Esophagus (tissue), 2 donors: ENCODE measurements around the gene FER. TPM values are rescaled to one million over a fixed set of nuclear protein-coding genes. Genes with fewer than 3 reads are reported as not detected.

ENCODE experiments used
- H3K27ac ChIP-seq, 2 donors: one replicate each; pipeline ENCODE4 v1.5.1; 2013; ENCODE audit warnings: low read depth in 2 of 2, mild to moderate bottlenecking in 2 of 2, inconsistent platforms in 1 of 2, low read length in 1 of 2, moderate library complexity in 1 of 2
- H3K27me3 ChIP-seq, 2 donors: one replicate each; pipeline ENCODE4 v1.6.1; 2013; ENCODE audit warnings: low read length in 2 of 2, control low read depth in 1 of 2, mild to moderate bottlenecking in 1 of 2; ENCODE audit not compliant: insufficient read depth in 2 of 2, control insufficient read depth in 1 of 2
- H3K36me3 ChIP-seq, 2 donors: one replicate each; pipeline ENCODE4 v1.6.1; 2013; ENCODE audit warnings: low read length in 1 of 2; ENCODE audit not compliant: control insufficient read depth in 2 of 2, insufficient read depth in 2 of 2
- H3K4me1 ChIP-seq, 2 donors: one replicate each; pipeline ENCODE4 v1.6.1; 2013; ENCODE audit warnings: low read length in 1 of 2; ENCODE audit not compliant: control insufficient read depth in 2 of 2, insufficient read depth in 2 of 2
- H3K4me3 ChIP-seq, 2 donors: one replicate each; pipeline ENCODE4 v1.5.1; 2013; ENCODE audit warnings: low read length in 2 of 2, mild to moderate bottlenecking in 2 of 2, low read depth in 1 of 2, moderate library complexity in 1 of 2
- H3K9me3 ChIP-seq, 2 donors: one replicate each; pipeline ENCODE4 v1.6.1; 2013; ENCODE audit warnings: mild to moderate bottlenecking in 2 of 2, low read depth in 1 of 2, low read length in 1 of 2, moderate library complexity in 1 of 2; ENCODE audit not compliant: control insufficient read depth in 2 of 2, insufficient read depth in 1 of 2
- WGBS, 2 donors: extraction: QIAGEN DNeasy Blood & Tissue Kit; methylation state at CpG; one replicate each; pipeline ENCODE4 v1.1.7; 2013; 5-methylcytosine and 5-hydroxymethylcytosine counted together
- polyA plus RNA-seq, 2 donors: library from polyadenylated mRNA; stranded (reverse); fragments of 200-250 nt; gene quantifications; one replicate each; pipeline ENCODE4 v1.2.3, GENCODE V29; 2013
- donor health status: healthy with polysubstance abuse.
- donor health status: Bipolar disorder and iron deficiency.

FER gene
- polyA plus RNA-seq, 2 donors, result 3.2 to 5.1 TPM

- no peak overlapping the region for H3K4me3 ChIP-seq
- WGBS, 2 donors, result 79 to 83% methylated on average over 5 of the region's 5 CpGs
- no peaks in the 10 kb centered on the region for H3K27me3 ChIP-seq
- no peak overlapping the region for H3K27ac ChIP-seq
- no peaks in the 10 kb centered on the region for H3K36me3 ChIP-seq
- H3K4me1 ChIP-seq, result no peaks in the 10 kb centered on the region
- H3K9me3 ChIP-seq, result peaks cover 0 to 8% of the 10 kb centered on the region in 2 donors
These were observed 491.8 kb downstream of the FER start for GRCh38 chr5:109239456-109239855.

- Histone ChIP-seq H3K4me3 (no peak overlapping the region), H3K27me3 (no peaks in the 10 kb centered on the region), H3K4me1 (no peaks in the 10 kb centered on the region), H3K36me3 (no peaks in the 10 kb centered on the region), H3K27ac (no peak overlapping the region), H3K9me3 (peaks cover 0 to 6% of the 10 kb centered on the region in 2 donors)
These were observed 494.8 kb downstream of the FER start for GRCh38 chr5:109242518-109242917.

- H3K27me3 ChIP-seq, result no peaks in the 10 kb centered on the region
- no peaks in the 10 kb centered on the region for H3K36me3 ChIP-seq
- no peaks in the 10 kb centered on the region for H3K4me1 ChIP-seq
- 91 to 100% methylated on average over 2 of the region's 2 CpGs for WGBS, 2 donors
- peaks cover 0 to 6% of the 10 kb centered on the region in 2 donors for H3K9me3 ChIP-seq
- H3K4me3 ChIP-seq, result no peak overlapping the region
- H3K27ac ChIP-seq, result no peak overlapping the region
These were observed 498.7 kb downstream of the FER start for GRCh38 chr5:109246395-109246794.
